Endothelial cell of umbilical vein (primary cell): ENCODE measurements around the gene GPANK1. TPM values are rescaled to one million over a fixed set of nuclear protein-coding genes. Genes with fewer than 3 reads are reported as not detected.

Experiments used
- BruUV-seq: library from RNA; stranded (reverse); fragments of 400-500 nt; replicated peaks from 2 replicates; lab custom pipeline; 2021; lab: Mats Ljungman, UMichigan
- CTCF ChIA-PET: fragments of 300-600, 350-600 bp; sonication (Branson Sonifier 250); formaldehyde crosslinking; loops from one replicate; lab custom pipeline; 2021; ENCODE audit warnings: antibody characterized with exemption, inconsistent platforms; lab: Charles Lee
- POLR2A ChIA-PET: fragments of 300-600, 350-600 bp; sonication (Branson Sonifier 250); formaldehyde crosslinking; loops from one replicate; lab custom pipeline; 2021; ENCODE audit warnings: antibody characterized with exemption, inconsistent platforms; lab: Charles Lee
- DNase-seq: peaks from one replicate; pipeline ENCODE4 v3.0.0-alpha.2; 2011; ENCODE audit warnings: low read depth, low spot score
- FAIRE-seq: peaks from 2 replicates; lab custom pipeline; 2011; peaks lifted over from hg19 to GRCh38; lab: Jason Lieb, UNC
- H2AFZ ChIP-seq: 2 replicates; pipeline ENCODE4 v1.6.0; 2012; ENCODE audit warnings: low read depth, low read length, control low read depth, inconsistent platforms
- H3K27ac ChIP-seq: 2 replicates; pipeline ENCODE4 v1.5.1; 2011; ENCODE audit warnings: low read depth, mild to moderate bottlenecking, control low read depth, low read length, moderate library complexity; ENCODE audit not compliant: insufficient read depth
- H3K27me3 ChIP-seq, 2 experiments: 2 replicates each; pipeline versions ENCODE4 v1.6.0 to v1.6.1; 2011; ENCODE audit warnings: low read length in 2 of 2, mixed read lengths in 1 of 2; ENCODE audit not compliant: control insufficient read depth in 2 of 2, insufficient read depth in 2 of 2
- H3K36me3 ChIP-seq, 2 experiments: 2 replicates in 1 of 2; 3 replicates in 1 of 2; pipeline ENCODE4 v1.5.1; 2011; ENCODE audit warnings: low read length in 2 of 2, mild to moderate bottlenecking in 1 of 2, moderate library complexity in 1 of 2; ENCODE audit not compliant: control insufficient read depth in 2 of 2, insufficient read depth in 2 of 2; ENCODE audit errors: extremely low read depth in 1 of 2
- H3K4me1 ChIP-seq: 3 replicates; pipeline ENCODE4 v1.5.1; 2011; ENCODE audit warnings: mild to moderate bottlenecking, low read length; ENCODE audit not compliant: control insufficient read depth, insufficient read depth; ENCODE audit errors: extremely low read depth
- H3K4me2 ChIP-seq: 2 replicates; pipeline ENCODE4 v1.6.1; 2011; ENCODE audit warnings: low read length, control low read depth, mixed read lengths; ENCODE audit not compliant: insufficient read depth
- H3K4me3 ChIP-seq, 3 experiments: fragments of 200-600 bp in 1 of 3; sonication (generic), shearing (Covaris generic) in 1 of 3; replicated peaks in 1 of 3; 2 replicates each; pipeline ENCODE4 v1.5.1; 2011 to 2016; ENCODE audit warnings: control low read depth in 3 of 3, low read length in 3 of 3, mild to moderate bottlenecking in 2 of 3, inconsistent platforms in 1 of 3, low read depth in 1 of 3, moderate library complexity in 1 of 3; ENCODE audit not compliant: insufficient read depth in 1 of 3
- H3K79me2 ChIP-seq: 2 replicates; pipeline ENCODE4 v1.6.0; 2012; ENCODE audit warnings: low read length, inconsistent platforms; ENCODE audit not compliant: control insufficient read depth, insufficient read depth
- H3K9ac ChIP-seq: replicated peaks from 2 replicates; pipeline ENCODE3; 2011; ENCODE audit warnings: low read length, control low read depth; ENCODE audit not compliant: insufficient read depth; ENCODE audit errors: extremely low read depth
- H3K9me1 ChIP-seq: replicated peaks from 3 replicates; pipeline ENCODE4 v1.6.0; 2011; ENCODE audit warnings: mild to moderate bottlenecking, low read length; ENCODE audit not compliant: control insufficient read depth, insufficient read depth; ENCODE audit errors: extremely low read depth
- H3K9me3 ChIP-seq: replicated peaks from 2 replicates; pipeline ENCODE4 v1.5.1; 2012; ENCODE audit warnings: low read length, inconsistent platforms; ENCODE audit not compliant: control insufficient read depth, insufficient read depth
- H4K20me1 ChIP-seq: replicated peaks from 2 replicates; pipeline ENCODE3; 2011; ENCODE audit warnings: mild to moderate bottlenecking, low read length; ENCODE audit not compliant: control insufficient read depth, insufficient read depth; ENCODE audit errors: extremely low read depth
- CTCF ChIP-seq, 2 donors: IDR thresholded peaks; 1 replicate in 1 of 2; 2 replicates in 1 of 2; pipeline ENCODE4 v1.5.1; 2011; ENCODE audit warnings: low read length in 2 of 2, mild to moderate bottlenecking in 2 of 2, moderate library complexity in 2 of 2, control low read depth in 1 of 2, inconsistent platforms in 1 of 2, low read depth in 1 of 2; ENCODE audit not compliant: insufficient read depth in 1 of 2; ENCODE audit errors: extremely low read depth in 1 of 2
- EZH2 ChIP-seq: IDR thresholded peaks from 2 replicates; pipeline ENCODE4 v1.6.1; 2012; ENCODE audit warnings: borderline replicate concordance, low read depth, mild to moderate bottlenecking, moderate library complexity, low read length, inconsistent platforms; ENCODE audit not compliant: severe bottlenecking
- FOS ChIP-seq: IDR thresholded peaks from 2 replicates; pipeline ENCODE4 v1.6.1; 2011; ENCODE audit warnings: mild to moderate bottlenecking, low read length, moderate library complexity, borderline replicate concordance; ENCODE audit not compliant: insufficient read depth
- GATA2 ChIP-seq: IDR thresholded peaks from 2 replicates; pipeline ENCODE4 v1.7.0; 2011; ENCODE audit warnings: low read depth, mild to moderate bottlenecking, moderate library complexity, mixed read lengths, low read length; ENCODE audit not compliant: insufficient read length, insufficient read depth
- JUN ChIP-seq: IDR thresholded peaks from 2 replicates; pipeline ENCODE4 v1.6.1; 2011; ENCODE audit warnings: borderline replicate concordance, low read depth; ENCODE audit not compliant: insufficient read length, insufficient read depth
- MAX ChIP-seq: IDR thresholded peaks from 2 replicates; pipeline ENCODE4 v1.6.1; 2011; ENCODE audit not compliant: insufficient read depth, insufficient read length
- MYC ChIP-seq: IDR thresholded peaks from one replicate; pipeline ENCODE4 v1.6.1; 2011; ENCODE audit warnings: mild to moderate bottlenecking, low read depth, low read length
- POLR2A ChIP-seq: IDR thresholded peaks from 2 replicates; pipeline ENCODE4 v1.6.1; 2012; ENCODE audit warnings: low read depth, mild to moderate bottlenecking, control low read depth, low read length
- POLR2AphosphoS5 ChIP-seq: IDR thresholded peaks from 2 replicates; pipeline ENCODE4 v1.6.1; 2012; ENCODE audit warnings: low read depth, mild to moderate bottlenecking, control low read depth, low read length, moderate library complexity; ENCODE audit not compliant: insufficient read depth
- dilution Hi-C: fragments of 300-500 bp; cut with MboI; formaldehyde crosslinking; loops from one replicate; pipeline ENCODE4 v1.15.0; 2019; ENCODE audit warnings: low sequenced_read_pairs; ENCODE audit not compliant: extremely low pct_ligation_motif_present
- intact Hi-C: fragments of 100-400 bp; cut with micrococcal nuclease; formaldehyde crosslinking; loops from one replicate; pipeline ENCODE4 v1.10.0; 2022
- polyA plus RNA-seq, 4 experiments: library from polyadenylated mRNA; depleted of rRNA in 3 of 4; stranded (reverse) in 3 of 4; unstranded in 1 of 4; fragments of >200 nt; gene quantifications; 2 replicates each; pipeline versions ENCODE4 v1.2.1 to v1.2.3, GENCODE V29; 2011 to 2012; ENCODE audit warnings: missing spikeins in 1 of 4
- total RNA-seq: library from RNA; stranded (reverse); gene quantifications from 2 replicates; pipeline ENCODE4 v1.2.3, GENCODE V29; 2021

The GPANK1 gene
- total and polyA plus RNA-seq, 2 donors (not counting 3 experiments of a cell fraction or from before 2014, with no cell fraction given): 12.6 to 17.5 TPM

GRCh38 chr6:31630177-31630934, 34.4 kb downstream of the GPANK1 start:
- H4K20me1 ChIP-seq: peaks cover 3% of the 10 kb centered on the region
- BruUV-seq: no TSS peak
- FAIRE-seq: no peak
- no peak overlapping the region for H3K9ac ChIP-seq
- no peak overlapping the region for H3K4me3 ChIP-seq
- no peaks in the 10 kb centered on the region for H3K9me3 ChIP-seq
- TF ChIP-seq POLR2A (no peak), GATA2 (no peak), EZH2 (no peak), JUN (no peak), MAX (no peak), MYC (no peak), POLR2AphosphoS5 (no peak), FOS (no peak), CTCF (IDR thresholded peaks at IDR 0.05; ENCODE audit: extremely low read depth in 1 of 2, insufficient read depth in 1 of 2, low read depth in 1 of 2, low read length in 2 of 2) (no peak)
- H3K27me3 ChIP-seq: no peaks in the 10 kb centered on the region
- DNase-seq: no peak
- peaks cover 39% of the 10 kb centered on the region for H3K79me2 ChIP-seq
- H3K4me2 ChIP-seq: no peak overlapping the region
- no peak overlapping the region for H3K27ac ChIP-seq
- POLR2A ChIA-PET: no interaction called here
- H3K9me1 ChIP-seq: no peaks in the 10 kb centered on the region
- CTCF ChIA-PET: interaction anchor here (0.9 kb wide), 1 partner anchor 11 kb away, joined by 5 read pairs; no protein-coding TSS in a partner anchor
- peaks cover 46 to 86% of the 10 kb centered on the region in 2 experiments for H3K36me3 ChIP-seq
- intact Hi-C loops (no loop called here), dilution Hi-C loops (no loop called here)
- no peak overlapping the region for H2AFZ ChIP-seq
- H3K4me1 ChIP-seq: no peaks in the 10 kb centered on the region
